Natural killer cell treated with Interleukin-12 subunit alpha and Interleukin-12 subunit beta and Interleukin-15 and Interleukin-18, amount 100 ng/mL, for 72 hours (primary cell): ENCODE data around the gene ESX1. TPM values are rescaled to one million over a fixed set of nuclear protein-coding genes. Genes with fewer than 3 reads are reported as not detected.
"Not testable (repeated sequence)": the region's sequence is repeated elsewhere in the genome, so short reads cannot be mapped to it uniquely, and the experiment has no call there.

Experiments
- ATAC-seq, 2 donors: fragments of 150-1000 bp; cut with Tn5 transposase in 1 of 2; sonication (Bioruptor Pico), chemical (Tn5 transposase) in 1 of 2; 2 replicates each; pipeline ENCODE4 v1.10.0; 2021
- DNase-seq: peaks from one replicate; pipeline ENCODE4 v3.0.0; 2022; ENCODE audit warnings: low spot score
- H3K27ac Mint-ChIP-seq, 2 donors: 1 replicate in 1 of 2; 2 replicates in 1 of 2; pipeline ENCODE4 v1.8.0; 2022; ENCODE audit warnings: mixed read lengths in 2 of 2, mild to moderate bottlenecking in 1 of 2, moderate library complexity in 1 of 2
- H3K27me3 Mint-ChIP-seq, 2 donors: 1 replicate in 1 of 2; 2 replicates in 1 of 2; pipeline ENCODE4 v1.8.0; 2022; ENCODE audit warnings: mixed read lengths in 2 of 2
- H3K36me3 Mint-ChIP-seq: one replicate; pipeline ENCODE4 v1.8.0; 2022; ENCODE audit warnings: mixed read lengths
- H3K4me1 Mint-ChIP-seq, 2 donors: 1 replicate in 1 of 2; 2 replicates in 1 of 2; pipeline ENCODE4 v1.8.0; 2022; ENCODE audit warnings: low read depth in 2 of 2, mixed read lengths in 2 of 2, mild to moderate bottlenecking in 1 of 2
- H3K4me3 Mint-ChIP-seq: one replicate; pipeline ENCODE4 v1.8.0; 2022; ENCODE audit warnings: mixed read lengths
- H3K9me3 Mint-ChIP-seq: 2 replicates; pipeline ENCODE4 v1.8.0; 2022; ENCODE audit warnings: mixed read lengths
- total RNA-seq, 2 donors: library from RNA; stranded (reverse); gene quantifications; one replicate each; pipeline ENCODE4 v1.2.3, GENCODE V29; 2022

ESX1 gene
- total RNA-seq, 2 donors from 2014 or later = not detected

- Mint-ChIP-seq H3K27me3 (peaks cover 17 to 30% of the 10 kb centered on the region in 2 donors), H3K9me3 (no peaks in the 10 kb centered on the region)
- ATAC-seq = no peak
Observed at GRCh38 chrX:104250470-104250869, 4.3 kb downstream of the ESX1 start.

DNA sequence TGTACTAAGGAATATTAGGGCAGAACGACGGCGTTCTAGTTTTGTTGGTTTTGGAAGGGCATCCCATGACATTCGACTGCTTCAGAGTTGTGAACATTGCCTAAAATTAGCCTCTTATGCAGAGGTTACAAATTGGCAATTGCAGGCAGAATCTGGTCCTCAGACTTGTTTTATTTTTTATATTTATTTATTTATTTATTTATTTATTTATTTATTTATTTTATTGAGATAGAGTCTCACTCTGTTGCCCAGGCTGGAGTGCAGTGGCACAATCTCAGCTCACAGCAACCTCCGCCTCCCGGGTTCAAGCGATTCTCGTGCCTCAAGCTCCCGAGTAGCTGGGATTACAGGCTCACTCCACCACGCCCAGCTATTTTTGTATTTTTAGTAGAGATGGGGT lies 24.7 kb downstream of the ESX1 start:
- not testable (repeated sequence) for DNase-seq, H3K36me3 Mint-ChIP-seq, ATAC-seq, H3K9me3 Mint-ChIP-seq, H3K4me3 Mint-ChIP-seq, H3K4me1 Mint-ChIP-seq, H3K27ac Mint-ChIP-seq
- peaks cover 18 to 19% of the 10 kb centered on the region in 2 donors for H3K27me3 Mint-ChIP-seq

More at GRCh38 chrX:104250470-104250869, 4.3 kb downstream of the ESX1 start:
- peaks cover 0 to 6% of the 10 kb centered on the region in 2 donors for H3K4me1 Mint-ChIP-seq
- no peak overlapping the region for H3K27ac Mint-ChIP-seq
- H3K4me3 Mint-ChIP-seq = no peak overlapping the region
- DNase-seq = no peak
- no peaks in the 10 kb centered on the region for H3K36me3 Mint-ChIP-seq

DNA sequence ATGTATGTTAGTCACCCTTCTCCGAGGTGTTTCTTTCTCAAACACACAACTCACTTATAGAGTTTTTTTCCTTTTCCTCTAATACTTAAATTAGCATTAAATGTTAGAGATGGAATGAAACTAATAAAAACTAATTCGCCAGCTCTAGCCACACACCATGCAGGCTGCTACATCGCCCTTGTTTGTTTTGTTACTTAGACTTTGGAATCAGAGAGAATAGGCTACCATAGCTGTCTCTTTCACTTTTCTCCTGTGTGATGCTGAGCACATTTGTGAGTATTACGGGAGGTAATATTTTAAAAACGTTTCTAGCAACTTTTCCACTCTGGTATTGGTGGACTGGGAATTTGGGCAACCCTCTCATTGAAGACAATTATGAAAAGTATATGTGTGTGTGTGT lies 43.5 kb downstream of the ESX1 start:
- H3K4me1 Mint-ChIP-seq = no peaks in the 10 kb centered on the region
- DNase-seq = no peak
- no peaks in the 10 kb centered on the region for H3K9me3 Mint-ChIP-seq
- no peak overlapping the region for H3K27ac Mint-ChIP-seq
- H3K27me3 Mint-ChIP-seq = peaks cover 0 to 19% of the 10 kb centered on the region in 2 donors
- no peaks in the 10 kb centered on the region for H3K36me3 Mint-ChIP-seq
- no peak for ATAC-seq
- no peak overlapping the region for H3K4me3 Mint-ChIP-seq

GRCh38 chrX:104205548-104205947 lies 49.2 kb downstream of the ESX1 start:
- no peak overlapping the region for H3K4me3 Mint-ChIP-seq
- DNase-seq (no peak), ATAC-seq (no peak)
- H3K27ac Mint-ChIP-seq = no peak overlapping the region
- H3K36me3 Mint-ChIP-seq = no peaks in the 10 kb centered on the region
- no peaks in the 10 kb centered on the region for H3K4me1 Mint-ChIP-seq
- H3K27me3 Mint-ChIP-seq = peaks cover 0 to 8% of the 10 kb centered on the region in 2 donors
- no peaks in the 10 kb centered on the region for H3K9me3 Mint-ChIP-seq

Other genes with a start within 250 kb of the ESX1 start
- gene H2BW1, start 241.2 kb downstream of the ESX1 start, total RNA-seq = not detected
- gene H2BW2, start 215.0 kb downstream of the ESX1 start, total RNA-seq = not detected
- 1 to 10 TPM; 2.0 to 5.0 TPM for gene TMSB15C, start 178.7 kb downstream of the ESX1 start, total RNA-seq
- 1 to 10 TPM; 3.1 to 4.8 TPM for gene ZCCHC18, start 142.4 kb downstream of the ESX1 start, total RNA-seq
- 10 to 100 TPM; 10.3 to 10.8 TPM for gene SLC25A53, start 97.9 kb downstream of the ESX1 start, total RNA-seq
- 10 to 100 TPM in 1 of 2 donors, 1 to 10 TPM in 1; 9.0 to 10.3 TPM for gene FAM199X, start 88.5 kb downstream of the ESX1 start, total RNA-seq